HG02852 (cell line): ENCODE measurements around the gene CACHD1.

ENCODE experiments used
- ATAC-seq: cut with Tn5 transposase; IDR thresholded peaks from one replicate; pipeline ENCODE4 v1.9.1; 2021; ENCODE audit warnings: mild to moderate bottlenecking, moderate library complexity; ENCODE audit not compliant: unreplicated experiment

CACHD1 gene

GRCh38 chr1:64469977-64470664 lies at the start of gene CACHD1:
CACHD1 (plus strand) TSS chr1:64470129; CDS start chr1:64470745, 616 bp downstream.
- peak; percentile 92 for ATAC-seq

GRCh38 chr1:64421377-64421776 lies 48.6 kb upstream of the CACHD1 start:
- no peak for ATAC-seq

GRCh38 chr1:64423526-64423925 lies 46.4 kb upstream of the CACHD1 start:
- no peak for ATAC-seq

- no peak for ATAC-seq
Observed at GRCh38 chr1:64424412-64424811, 45.5 kb upstream of the CACHD1 start.

GRCh38 chr1:64425521-64425920 lies 44.4 kb upstream of the CACHD1 start:
- ATAC-seq = no peak

GRCh38 chr1:64426681-64427080 lies 43.2 kb upstream of the CACHD1 start:
- no peak for ATAC-seq

- no peak for ATAC-seq
Observed at GRCh38 chr1:64427879-64428278, 42.0 kb upstream of the CACHD1 start.

GRCh38 chr1:64433308-64433707 lies 36.6 kb upstream of the CACHD1 start:
- no peak for ATAC-seq

GRCh38 chr1:64433747-64434146 lies 36.2 kb upstream of the CACHD1 start:
- ATAC-seq = no peak

- ATAC-seq = no peak
Observed at GRCh38 chr1:64435000-64435399, 34.9 kb upstream of the CACHD1 start.

GRCh38 chr1:64437453-64437852 lies 32.5 kb upstream of the CACHD1 start:
- no peak for ATAC-seq

GRCh38 chr1:64440183-64440826 lies 29.6 kb upstream of the CACHD1 start:
- ATAC-seq = no peak

- no peak for ATAC-seq
Observed at GRCh38 chr1:64451440-64451839, 18.5 kb upstream of the CACHD1 start.

- ATAC-seq = no peak
Observed at GRCh38 chr1:64453688-64454087, 16.2 kb upstream of the CACHD1 start.

GRCh38 chr1:64458915-64459314 lies 11.0 kb upstream of the CACHD1 start:
- no peak for ATAC-seq

- ATAC-seq = no peak
Observed at GRCh38 chr1:64459743-64460142, 10.2 kb upstream of the CACHD1 start.

- no peak for ATAC-seq
Observed at GRCh38 chr1:64466033-64466432, 3.9 kb upstream of the CACHD1 start.

- peak; percentile 2 for ATAC-seq
Observed at GRCh38 chr1:64469116-64469976, 583 bp upstream of the CACHD1 start.

GRCh38 chr1:64470665-64471217 lies 812 bp downstream of the CACHD1 start:
- ATAC-seq = peak; percentile 19

- ATAC-seq = no peak
Observed at GRCh38 chr1:64471218-64472039, 1.5 kb downstream of the CACHD1 start.

GRCh38 chr1:64472040-64472376 lies 2.1 kb downstream of the CACHD1 start:
- ATAC-seq = no peak
